Sigmoid colon (tissue), 3 donors: ENCODE measurements around the gene FEN1.

Experiments
- POLR2A ChIP-seq, 2 donors: fragments of 450-650 bp; IDR thresholded peaks; one replicate each; pipeline ENCODE4 v1.6.1; 2016; ENCODE audit warnings: antibody characterized with exemption in 2 of 2, mild to moderate bottlenecking in 2 of 2, moderate library complexity in 2 of 2
- TF ChIP-seq, protein P1 (sequence below), 4 experiments: fragments of 450-650 bp in 3 of 4; fragments of 200-600 bp in 1 of 4; IDR thresholded peaks; one replicate each; pipeline ENCODE4 v1.5.1; 2016 to 2019; ENCODE audit warnings: antibody characterized with exemption in 4 of 4, mild to moderate bottlenecking in 3 of 4, moderate library complexity in 2 of 4

DNA sequence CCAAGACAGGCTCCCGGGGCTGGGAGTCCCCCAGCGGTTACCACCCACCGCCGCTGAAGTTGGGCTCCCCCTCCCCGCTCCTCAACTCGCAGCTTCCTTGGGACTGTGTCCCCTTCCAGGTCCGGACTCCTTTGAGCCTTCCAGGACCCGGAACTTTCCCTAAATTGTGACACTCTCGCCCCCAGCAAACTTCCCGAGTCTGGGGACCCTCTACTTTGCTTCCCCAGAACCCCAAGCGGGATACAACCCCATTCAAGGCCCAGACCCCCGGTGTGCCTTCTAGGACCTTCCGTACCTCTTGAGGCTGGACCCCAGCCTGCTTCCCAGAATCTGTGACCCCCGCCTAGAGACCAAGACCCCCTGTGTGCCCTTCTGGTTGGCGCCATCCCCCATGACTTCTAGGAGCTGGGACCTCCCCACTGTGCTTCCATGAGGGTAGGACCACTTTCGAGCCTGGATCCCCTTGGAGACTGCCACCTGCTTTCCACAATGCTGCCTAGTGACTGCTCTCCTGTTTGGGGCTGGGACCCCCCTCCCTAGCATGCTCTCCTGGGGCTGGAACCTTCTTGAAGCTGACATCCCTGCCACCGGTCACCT is 39.7 kb upstream of the FEN1 start:
- TF ChIP-seq, protein P1, sequence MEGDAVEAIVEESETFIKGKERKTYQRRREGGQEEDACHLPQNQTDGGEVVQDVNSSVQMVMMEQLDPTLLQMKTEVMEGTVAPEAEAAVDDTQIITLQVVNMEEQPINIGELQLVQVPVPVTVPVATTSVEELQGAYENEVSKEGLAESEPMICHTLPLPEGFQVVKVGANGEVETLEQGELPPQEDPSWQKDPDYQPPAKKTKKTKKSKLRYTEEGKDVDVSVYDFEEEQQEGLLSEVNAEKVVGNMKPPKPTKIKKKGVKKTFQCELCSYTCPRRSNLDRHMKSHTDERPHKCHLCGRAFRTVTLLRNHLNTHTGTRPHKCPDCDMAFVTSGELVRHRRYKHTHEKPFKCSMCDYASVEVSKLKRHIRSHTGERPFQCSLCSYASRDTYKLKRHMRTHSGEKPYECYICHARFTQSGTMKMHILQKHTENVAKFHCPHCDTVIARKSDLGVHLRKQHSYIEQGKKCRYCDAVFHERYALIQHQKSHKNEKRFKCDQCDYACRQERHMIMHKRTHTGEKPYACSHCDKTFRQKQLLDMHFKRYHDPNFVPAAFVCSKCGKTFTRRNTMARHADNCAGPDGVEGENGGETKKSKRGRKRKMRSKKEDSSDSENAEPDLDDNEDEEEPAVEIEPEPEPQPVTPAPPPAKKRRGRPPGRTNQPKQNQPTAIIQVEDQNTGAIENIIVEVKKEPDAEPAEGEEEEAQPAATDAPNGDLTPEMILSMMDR (IDR thresholded peaks at IDR 0.05): no peak
- TF ChIP-seq POLR2A (IDR thresholded peaks at IDR 0.05): no peak
